Psoas muscle (tissue), 8 donors: ENCODE results near the gene SLITRK4. TPM values are rescaled to one million over a fixed set of nuclear protein-coding genes. Genes with fewer than 3 reads are reported as not detected.

Experiments
- ATAC-seq, 4 donors: fragments of 200-7000 bp; cut with Tn5 transposase; one replicate each; pipeline ENCODE4 v1.9.1; 2020; ENCODE audit warnings: moderate library complexity in 3 of 4, mild to moderate bottlenecking in 2 of 4
- DNase-seq, 2 donors: peaks; one replicate each; pipeline ENCODE4 v3.0.0-alpha.2; 2020
- H3K27ac ChIP-seq: fragments of 200-600 bp; one replicate; pipeline ENCODE4 v1.8.0; 2022
- H3K27me3 ChIP-seq, 3 donors: fragments of 200-600 bp in 1 of 3; one replicate each; pipeline versions ENCODE4 v1.6.1 to v1.8.0; 2013 to 2022; ENCODE audit warnings: low read length in 2 of 3, mild to moderate bottlenecking in 2 of 3, moderate library complexity in 1 of 3; ENCODE audit not compliant: insufficient read depth in 3 of 3
- H3K36me3 ChIP-seq, 2 donors: fragments of 200-600 bp in 1 of 2; one replicate each; pipeline versions ENCODE4 v1.6.1 to v1.8.0; 2013 to 2022; ENCODE audit warnings: low read depth in 1 of 2, mild to moderate bottlenecking in 1 of 2, moderate library complexity in 1 of 2; ENCODE audit not compliant: insufficient read depth in 1 of 2
- H3K4me1 ChIP-seq: fragments of 200-600 bp; one replicate; pipeline ENCODE4 v1.8.0; 2022
- H3K4me3 ChIP-seq: fragments of 200-600 bp; one replicate; pipeline ENCODE4 v1.8.0; 2022; ENCODE audit warnings: mild to moderate bottlenecking
- H3K9me3 ChIP-seq: fragments of 200-600 bp; one replicate; pipeline ENCODE4 v1.8.0; 2022
- WGBS, 3 donors: extraction: QIAGEN DNeasy Blood & Tissue Kit; methylation state at CpG; one replicate each; pipeline versions ENCODE4 v1.1.6 to v1.1.7; 2013; 5-methylcytosine and 5-hydroxymethylcytosine counted together
- intact Hi-C, 2 donors: fragments of 100-400 bp; cut with DNase I; formaldehyde crosslinking; loops; one replicate each; pipeline versions ENCODE4 v1.11.0 to v1.14.2; 2022
- polyA plus RNA-seq, 3 donors: library from polyadenylated mRNA; stranded (reverse); fragments of 200-250 nt; gene quantifications; one replicate each; pipeline ENCODE4 v1.2.3, GENCODE V29; 2013
- total RNA-seq, 4 donors: library from RNA; stranded (reverse); fragmentation: NEBNext Ultra II Directional in 2 of 4; extraction: Animal tissue kit (Norgen Biotek cat#: 25700) in 2 of 4; gene quantifications; one replicate each; pipeline versions ENCODE4 v1.2.1 to v1.2.4, GENCODE V29; 2021 to 2023
- TF ChIP-seq, protein P1 (sequence below): fragments of 200-600 bp; IDR thresholded peaks from one replicate; pipeline ENCODE4 v1.8.0; 2022; ENCODE audit warnings: antibody characterized with exemption
- donor health status: healthy with polysubstance abuse.
- donor health status: DM: no; HTN: no; CAD: no; lungs with moderate emphysema.
- donor health status: Bipolar disorder and iron deficiency.
- donor health status: healthy.
- donor health status: DM: yes; HTN: yes; CAD: no.
- donor health status: DM: no; HTN: no; CAD: no.
- donor health status: DM: no; HTN: no; CAD: no.
- donor health status: DM: yes; HTN: yes; CAD: no.

Gene SLITRK4
- total and polyA plus RNA-seq, 7 donors, result 0.13 to 39.2 (median 14.2) TPM

GRCh38 chrX:143601809-143602208 lies 34.1 kb downstream of the SLITRK4 start:
- H3K36me3 ChIP-seq, result no peaks in the 10 kb centered on the region
- ATAC-seq (no peak), DNase-seq (no peak)
- intact Hi-C loops, result no loop called here
- no peaks in the 10 kb centered on the region for H3K27me3 ChIP-seq
- 91 to 100% (median 93%) methylated on average over 1 of the region's 1 CpG for WGBS, 3 donors
- TF ChIP-seq, protein P1, sequence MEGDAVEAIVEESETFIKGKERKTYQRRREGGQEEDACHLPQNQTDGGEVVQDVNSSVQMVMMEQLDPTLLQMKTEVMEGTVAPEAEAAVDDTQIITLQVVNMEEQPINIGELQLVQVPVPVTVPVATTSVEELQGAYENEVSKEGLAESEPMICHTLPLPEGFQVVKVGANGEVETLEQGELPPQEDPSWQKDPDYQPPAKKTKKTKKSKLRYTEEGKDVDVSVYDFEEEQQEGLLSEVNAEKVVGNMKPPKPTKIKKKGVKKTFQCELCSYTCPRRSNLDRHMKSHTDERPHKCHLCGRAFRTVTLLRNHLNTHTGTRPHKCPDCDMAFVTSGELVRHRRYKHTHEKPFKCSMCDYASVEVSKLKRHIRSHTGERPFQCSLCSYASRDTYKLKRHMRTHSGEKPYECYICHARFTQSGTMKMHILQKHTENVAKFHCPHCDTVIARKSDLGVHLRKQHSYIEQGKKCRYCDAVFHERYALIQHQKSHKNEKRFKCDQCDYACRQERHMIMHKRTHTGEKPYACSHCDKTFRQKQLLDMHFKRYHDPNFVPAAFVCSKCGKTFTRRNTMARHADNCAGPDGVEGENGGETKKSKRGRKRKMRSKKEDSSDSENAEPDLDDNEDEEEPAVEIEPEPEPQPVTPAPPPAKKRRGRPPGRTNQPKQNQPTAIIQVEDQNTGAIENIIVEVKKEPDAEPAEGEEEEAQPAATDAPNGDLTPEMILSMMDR, result no peak
- no peak overlapping the region for H3K27ac ChIP-seq
- H3K9me3 ChIP-seq, result no peaks in the 10 kb centered on the region
- H3K4me3 ChIP-seq, result no peak overlapping the region
- H3K4me1 ChIP-seq, result no peaks in the 10 kb centered on the region

DNA sequence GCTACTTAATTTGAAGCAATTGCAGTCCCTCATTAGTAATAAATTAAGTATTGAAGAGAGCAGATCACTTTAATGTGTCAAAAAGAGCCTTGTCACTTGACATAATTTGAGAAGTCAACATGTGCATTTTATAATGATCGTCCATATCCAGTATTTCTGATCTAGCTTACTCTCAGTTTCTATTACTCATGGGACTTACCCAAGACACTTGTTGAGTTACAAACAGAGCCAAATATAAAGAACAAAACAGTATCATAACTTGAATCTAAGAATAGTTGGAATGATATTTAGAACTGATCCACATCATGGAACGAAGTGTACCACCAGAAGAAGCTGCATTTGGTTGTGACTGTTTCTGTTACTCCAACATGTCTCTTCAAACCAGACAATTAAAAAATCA lies 54.7 kb downstream of the SLITRK4 start:
- H3K9me3 ChIP-seq, result no peaks in the 10 kb centered on the region
- TF ChIP-seq, protein P1, result no peak
- no peak for DNase-seq
- no peaks in the 10 kb centered on the region for H3K27me3 ChIP-seq
- ATAC-seq, result peak in 1 of 4 donors; percentile 76
- H3K36me3 ChIP-seq, result no peaks in the 10 kb centered on the region
- H3K27ac ChIP-seq, result peak overlapping the region; percentile 46
- 38 to 55% (median 52%) methylated on average over 2 of the region's 2 CpGs for WGBS, 3 donors
- no peak overlapping the region for H3K4me3 ChIP-seq
- intact Hi-C loops, result no loop called here
- H3K4me1 ChIP-seq, result no peaks in the 10 kb centered on the region

GRCh38 chrX:143580266-143580665 lies 55.6 kb downstream of the SLITRK4 start:
- Histone ChIP-seq H3K36me3 (no peaks in the 10 kb centered on the region), H3K4me1 (no peaks in the 10 kb centered on the region), H3K9me3 (no peaks in the 10 kb centered on the region), H3K27ac (peak overlapping the region; percentile 65), H3K27me3 (no peaks in the 10 kb centered on the region), H3K4me3 (no peak overlapping the region)
- DNase-seq, result no peak
- intact Hi-C loops, result no loop called here
- TF ChIP-seq, protein P1, result no peak
- WGBS, 3 donors, result 23 to 38% (median 25%) methylated on average over 1 to 2 of the region's 2 CpGs
- ATAC-seq, result peak in 3 of 4 donors; percentile 43 to 73 (median 63)

Other genes with a start within 250 kb of the SLITRK4 start
- not detected for gene SPANXN3, start 118.6 kb downstream of the SLITRK4 start, total RNA-seq
- gene SPANXN3, start 118.6 kb downstream of the SLITRK4 start, polyA plus RNA-seq, result under 1 TPM in 1 of 3 donors, not detected in 2; 0.13 TPM
- gene SPANXN2, start 84.7 kb upstream of the SLITRK4 start, total RNA-seq, result not detected
- gene SPANXN2, start 84.7 kb upstream of the SLITRK4 start, polyA plus RNA-seq, result not detected
- not detected for gene UBE2NL, start 248.0 kb upstream of the SLITRK4 start, total RNA-seq
- not detected for gene UBE2NL, start 248.0 kb upstream of the SLITRK4 start, polyA plus RNA-seq